WERI-Rb-1 (cell line): ENCODE results near the gene PTPRD.

Experiments
- DNase-seq: peaks from one replicate; pipeline ENCODE4 v3.0.0-alpha.2; 2020
- H3K27ac ChIP-seq: fragments of 250-450 bp; sonication (Bioruptor Pico); 2 replicates; pipeline ENCODE4 v1.5.1; 2020; ENCODE audit warnings: mild to moderate bottlenecking, moderate library complexity
- H3K27me3 ChIP-seq: fragments of 250-450 bp; sonication (Bioruptor Pico); 2 replicates; pipeline ENCODE4 v1.5.1; 2021; ENCODE audit warnings: mild to moderate bottlenecking, low read depth, moderate library complexity; ENCODE audit not compliant: insufficient read depth, severe bottlenecking
- H3K36me3 ChIP-seq: fragments of 250-450 bp; sonication (Bioruptor Pico); 2 replicates; pipeline ENCODE4 v1.5.1; 2020; ENCODE audit warnings: mild to moderate bottlenecking, moderate library complexity
- H3K4me3 ChIP-seq: 2 replicates; pipeline ENCODE4 v1.5.1; 2011; ENCODE audit warnings: low read depth, mild to moderate bottlenecking, control low read depth, low read length
- H3K9me3 ChIP-seq: fragments of 250-450 bp; sonication (Bioruptor Pico); 2 replicates; pipeline ENCODE4 v1.5.1; 2021; ENCODE audit warnings: mild to moderate bottlenecking, moderate library complexity; ENCODE audit not compliant: severe bottlenecking
- TF ChIP-seq, protein P1 (sequence below): IDR thresholded peaks from 2 replicates; pipeline ENCODE4 v1.5.1; 2011; ENCODE audit warnings: low read depth, mild to moderate bottlenecking, control low read depth, inconsistent platforms, low read length

The PTPRD gene

DNA sequence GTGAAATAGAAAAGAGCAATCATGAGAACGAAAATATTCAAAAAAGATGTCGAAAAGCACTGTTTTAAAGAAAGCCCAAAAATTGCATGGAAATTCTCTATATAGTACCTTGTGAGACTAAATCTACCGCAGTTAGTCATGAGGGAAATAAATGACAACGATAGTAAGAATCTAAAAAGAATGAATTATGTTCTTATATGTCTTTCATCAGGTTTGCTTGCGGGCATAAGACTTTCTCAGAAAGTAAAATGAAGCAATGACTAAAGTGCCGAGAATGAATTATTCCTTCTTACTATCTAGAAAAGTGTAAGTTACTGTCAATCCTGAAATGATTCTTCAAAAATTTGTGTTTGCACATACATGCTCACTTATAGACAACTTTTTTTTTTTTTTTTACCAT, 26.4 kb downstream of the PTPRD start:
- Histone ChIP-seq H3K36me3 (no peaks in the 10 kb centered on the region), H3K9me3 (no peaks in the 10 kb centered on the region), H3K27me3 (no peaks in the 10 kb centered on the region), H3K27ac (no peak overlapping the region), H3K4me3 (no peak overlapping the region)
- no peak for DNase-seq
- TF ChIP-seq, protein P1, sequence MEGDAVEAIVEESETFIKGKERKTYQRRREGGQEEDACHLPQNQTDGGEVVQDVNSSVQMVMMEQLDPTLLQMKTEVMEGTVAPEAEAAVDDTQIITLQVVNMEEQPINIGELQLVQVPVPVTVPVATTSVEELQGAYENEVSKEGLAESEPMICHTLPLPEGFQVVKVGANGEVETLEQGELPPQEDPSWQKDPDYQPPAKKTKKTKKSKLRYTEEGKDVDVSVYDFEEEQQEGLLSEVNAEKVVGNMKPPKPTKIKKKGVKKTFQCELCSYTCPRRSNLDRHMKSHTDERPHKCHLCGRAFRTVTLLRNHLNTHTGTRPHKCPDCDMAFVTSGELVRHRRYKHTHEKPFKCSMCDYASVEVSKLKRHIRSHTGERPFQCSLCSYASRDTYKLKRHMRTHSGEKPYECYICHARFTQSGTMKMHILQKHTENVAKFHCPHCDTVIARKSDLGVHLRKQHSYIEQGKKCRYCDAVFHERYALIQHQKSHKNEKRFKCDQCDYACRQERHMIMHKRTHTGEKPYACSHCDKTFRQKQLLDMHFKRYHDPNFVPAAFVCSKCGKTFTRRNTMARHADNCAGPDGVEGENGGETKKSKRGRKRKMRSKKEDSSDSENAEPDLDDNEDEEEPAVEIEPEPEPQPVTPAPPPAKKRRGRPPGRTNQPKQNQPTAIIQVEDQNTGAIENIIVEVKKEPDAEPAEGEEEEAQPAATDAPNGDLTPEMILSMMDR = no peak

DNA sequence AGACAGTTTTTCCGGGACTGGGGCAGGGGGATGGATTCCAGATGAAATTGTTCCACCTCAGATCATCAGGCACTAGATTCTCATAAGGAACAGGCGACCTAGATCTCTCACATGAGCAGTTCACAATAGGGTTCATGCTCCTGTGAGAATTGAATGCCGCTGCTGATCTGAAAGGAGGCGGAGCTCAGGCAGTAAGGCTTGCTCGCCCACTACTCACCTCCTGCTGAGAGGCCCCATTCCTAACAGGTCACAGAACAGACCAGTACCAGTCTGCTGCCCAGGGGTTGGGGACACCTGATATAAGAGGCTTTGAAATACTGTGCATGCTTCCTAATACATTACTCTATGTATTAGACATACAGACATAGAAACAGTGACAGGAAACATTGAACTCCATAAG, 41.1 kb downstream of the PTPRD start:
- H3K4me3 ChIP-seq = no peak overlapping the region
- H3K27ac ChIP-seq = no peak overlapping the region
- no peaks in the 10 kb centered on the region for H3K27me3 ChIP-seq
- no peak for DNase-seq
- H3K36me3 ChIP-seq = no peaks in the 10 kb centered on the region
- no peaks in the 10 kb centered on the region for H3K9me3 ChIP-seq
- TF ChIP-seq, protein P1 = no peak

DNA sequence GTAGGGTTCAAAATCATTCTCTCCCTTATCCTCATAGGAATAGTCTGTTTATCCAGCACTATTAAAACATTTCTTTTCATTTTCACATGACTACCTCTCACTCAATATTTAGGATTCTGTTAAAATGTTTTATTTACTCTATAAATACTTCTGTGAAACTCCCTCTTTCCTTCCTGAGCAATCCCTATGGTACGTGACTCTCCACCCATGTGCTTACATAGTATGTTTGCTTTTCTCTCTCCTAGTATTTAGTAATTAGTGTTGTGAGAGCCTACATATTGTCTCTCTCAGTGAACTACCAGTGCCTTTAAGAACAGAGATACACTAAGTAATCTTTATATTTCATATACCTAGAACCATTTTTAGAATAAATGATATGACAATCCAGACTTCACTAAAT, 46.0 kb downstream of the PTPRD start:
- H3K36me3 ChIP-seq = no peaks in the 10 kb centered on the region
- no peak overlapping the region for H3K27ac ChIP-seq
- H3K9me3 ChIP-seq = no peaks in the 10 kb centered on the region
- no peak for DNase-seq
- H3K27me3 ChIP-seq = no peaks in the 10 kb centered on the region
- TF ChIP-seq, protein P1 = no peak
- no peak overlapping the region for H3K4me3 ChIP-seq

DNA sequence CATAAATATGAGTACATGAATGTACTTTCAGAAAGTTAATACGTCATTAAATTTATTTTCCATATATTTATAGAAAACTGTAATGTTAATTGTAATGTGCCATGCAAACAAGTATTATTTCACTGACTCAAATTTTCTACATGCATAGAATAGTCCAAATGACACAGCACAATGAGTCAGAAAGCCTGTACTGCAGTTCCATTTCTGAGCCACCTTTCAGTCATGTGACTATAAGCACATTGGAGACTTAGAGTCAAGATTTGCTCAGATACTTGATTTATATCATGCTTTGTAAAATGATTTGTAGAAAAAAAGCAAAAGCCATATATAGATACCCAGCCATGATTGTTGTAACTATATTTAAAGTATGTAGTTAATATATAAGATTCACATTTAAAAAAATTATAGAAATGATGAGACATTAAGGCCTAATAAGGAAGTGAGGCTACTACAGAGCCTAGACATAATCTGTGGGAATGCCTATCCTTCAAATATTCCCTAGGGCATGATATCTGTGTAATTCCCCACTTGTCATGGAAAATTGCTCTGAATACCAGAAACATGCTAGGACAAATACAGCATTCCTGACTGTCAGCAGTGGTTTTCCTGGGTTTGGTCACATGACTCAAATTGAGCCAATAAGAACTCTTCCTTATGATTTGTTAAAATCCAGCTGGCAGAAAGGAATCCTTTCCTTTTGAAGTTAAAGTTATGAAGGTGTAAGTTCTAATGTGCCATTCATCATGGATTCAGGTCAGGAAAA, 50.0 kb downstream of the PTPRD start:
- H3K36me3 ChIP-seq = no peaks in the 10 kb centered on the region
- TF ChIP-seq, protein P1 = no peak
- DNase-seq = no peak
- H3K4me3 ChIP-seq = no peak overlapping the region
- no peak overlapping the region for H3K27ac ChIP-seq
- no peaks in the 10 kb centered on the region for H3K27me3 ChIP-seq
- no peaks in the 10 kb centered on the region for H3K9me3 ChIP-seq

DNA sequence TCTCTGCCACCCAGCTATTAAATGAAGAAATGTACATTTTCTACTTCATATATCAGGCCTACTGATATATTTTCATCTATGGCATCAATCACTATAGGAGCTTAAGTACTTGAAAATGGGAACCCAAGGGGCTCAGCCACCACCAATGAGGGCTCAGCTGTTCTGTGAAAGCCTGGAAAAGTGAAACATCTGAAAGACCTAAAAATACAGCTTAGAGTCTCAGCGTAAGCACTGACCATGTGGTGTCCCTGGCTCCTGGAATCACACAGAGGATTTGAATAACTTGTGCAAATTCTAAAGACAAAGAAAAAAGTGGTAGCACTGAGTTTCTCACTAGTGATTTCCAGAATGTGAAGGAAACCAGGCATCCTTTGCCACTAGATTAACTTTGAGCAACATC, 64.5 kb downstream of the PTPRD start:
- Histone ChIP-seq H3K36me3 (no peaks in the 10 kb centered on the region), H3K9me3 (no peaks in the 10 kb centered on the region)
- TF ChIP-seq, protein P1 = no peak

DNA sequence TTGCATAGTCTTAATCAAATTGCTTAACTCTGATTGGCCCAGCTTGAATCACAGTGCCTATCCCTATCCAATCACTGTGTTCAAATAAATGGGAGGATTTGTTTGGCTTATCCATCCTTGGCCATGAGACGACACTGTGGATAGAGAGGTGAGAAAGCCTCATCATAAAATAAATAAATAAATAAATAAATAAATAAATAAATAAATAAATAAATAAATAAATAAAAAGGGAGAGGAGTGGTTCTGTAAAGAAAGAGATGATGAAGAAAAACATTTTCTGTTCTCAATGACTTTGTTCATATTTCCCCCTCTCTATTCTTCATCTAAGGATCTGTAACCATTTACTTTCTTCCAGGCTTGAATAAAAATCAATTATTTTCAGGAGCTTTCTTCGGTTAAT, 74.7 kb downstream of the PTPRD start:
- no peak overlapping the region for H3K4me3 ChIP-seq
- no peaks in the 10 kb centered on the region for H3K27me3 ChIP-seq
- peaks cover 2% of the 10 kb centered on the region for H3K9me3 ChIP-seq
- H3K27ac ChIP-seq = no peak overlapping the region
- TF ChIP-seq, protein P1 = no peak
- no peaks in the 10 kb centered on the region for H3K36me3 ChIP-seq
- no peak for DNase-seq

More for the DNA sequence above, 64.5 kb downstream of the PTPRD start:
- no peaks in the 10 kb centered on the region for H3K27me3 ChIP-seq
- no peak for DNase-seq
- no peak overlapping the region for H3K4me3 ChIP-seq
- no peak overlapping the region for H3K27ac ChIP-seq
